ENCODE measurements around the gene RACK1. TPM values are rescaled to one million over a fixed set of nuclear protein-coding genes. Genes with fewer than 3 reads are reported as not detected.

The RACK1 gene
- total and polyA plus RNA-seq, 2 of the 8 experiments (the other 6 are each of a cell fraction or from before 2014, with no cell fraction given): 2,589 to 7,971 TPM

- no peak for TF ChIP-seq RNF2 (IDR thresholded peaks at IDR 0.05; ENCODE audit: borderline replicate concordance, low read depth, low read length, missing control alignments, poor library complexity, severe bottlenecking)
- no peak for TF ChIP-seq CTCF (IDR thresholded peaks at IDR 0.05; ENCODE audit: control extremely low read depth in 1 of 3, insufficient read depth in 1 of 3, low read depth in 1 of 3, low read length in 3 of 3)
- peak; percentile 73; the same call in 1 of the 2 replicates for TF ChIP-seq TEAD4 (IDR thresholded peaks at IDR 0.05; ENCODE audit: low read depth, low read length)
- TF ChIP-seq CHD1 (IDR thresholded peaks at IDR 0.05; ENCODE audit: low read depth, low read length): no peak
- peak; percentile 97 for TF ChIP-seq ASH2L (IDR thresholded peaks at IDR 0.05; ENCODE audit: low read length)
- no peak for TF ChIP-seq FOSL1 (IDR thresholded peaks at IDR 0.05; ENCODE audit: insufficient read depth, low read depth, low read length)
- no peak for TF ChIP-seq POLR2AphosphoS5 (IDR thresholded peaks at IDR 0.05; ENCODE audit: low read depth, low read length)
- TF ChIP-seq TCF12 (IDR thresholded peaks at IDR 0.05; ENCODE audit: low read depth, low read length): no peak
- TF ChIP-seq HDAC2 (IDR thresholded peaks at IDR 0.05; ENCODE audit: borderline replicate concordance in 1 of 2, low read depth in 2 of 2, low read length in 2 of 2): peak in 1 of 2 experiments; percentile 68; a peak in 2 of 4 replicates
- TF ChIP-seq, protein P1, sequence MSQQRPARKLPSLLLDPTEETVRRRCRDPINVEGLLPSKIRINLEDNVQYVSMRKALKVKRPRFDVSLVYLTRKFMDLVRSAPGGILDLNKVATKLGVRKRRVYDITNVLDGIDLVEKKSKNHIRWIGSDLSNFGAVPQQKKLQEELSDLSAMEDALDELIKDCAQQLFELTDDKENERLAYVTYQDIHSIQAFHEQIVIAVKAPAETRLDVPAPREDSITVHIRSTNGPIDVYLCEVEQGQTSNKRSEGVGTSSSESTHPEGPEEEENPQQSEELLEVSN (IDR thresholded peaks at IDR 0.05): peak; percentile 17; the same call in 1 of the 2 replicates
- no peak for TF ChIP-seq ZNF274 (IDR thresholded peaks at IDR 0.05; ENCODE audit: borderline replicate concordance, extremely low read depth, low read length)
- peak; percentile 63 for TF ChIP-seq NRF1 (IDR thresholded peaks at IDR 0.05; ENCODE audit: low read depth, low read length)
- peak; percentile 78 for TF ChIP-seq EGR1 (IDR thresholded peaks at IDR 0.05; ENCODE audit: borderline replicate concordance, low read depth, low read length)
- peak; percentile 69; the same call in 1 of the 2 replicates for TF ChIP-seq SP4 (IDR thresholded peaks at IDR 0.05; ENCODE audit: low read length)
- TF ChIP-seq, protein P2, sequence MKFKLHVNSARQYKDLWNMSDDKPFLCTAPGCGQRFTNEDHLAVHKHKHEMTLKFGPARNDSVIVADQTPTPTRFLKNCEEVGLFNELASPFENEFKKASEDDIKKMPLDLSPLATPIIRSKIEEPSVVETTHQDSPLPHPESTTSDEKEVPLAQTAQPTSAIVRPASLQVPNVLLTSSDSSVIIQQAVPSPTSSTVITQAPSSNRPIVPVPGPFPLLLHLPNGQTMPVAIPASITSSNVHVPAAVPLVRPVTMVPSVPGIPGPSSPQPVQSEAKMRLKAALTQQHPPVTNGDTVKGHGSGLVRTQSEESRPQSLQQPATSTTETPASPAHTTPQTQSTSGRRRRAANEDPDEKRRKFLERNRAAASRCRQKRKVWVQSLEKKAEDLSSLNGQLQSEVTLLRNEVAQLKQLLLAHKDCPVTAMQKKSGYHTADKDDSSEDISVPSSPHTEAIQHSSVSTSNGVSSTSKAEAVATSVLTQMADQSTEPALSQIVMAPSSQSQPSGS (IDR thresholded peaks at IDR 0.05; ENCODE audit: low read length): peak; percentile 59; the same call in 1 of the 2 replicates
These were observed 52.0 kb downstream of the RACK1 start (continued) for GRCh38 chr5:181191526-181192336.
